Osteoblast (primary cell): ENCODE data around the gene CTDP1. TPM values are rescaled to one million over a fixed set of nuclear protein-coding genes. Genes with fewer than 3 reads are reported as not detected.

Source experiments
- DNase-seq: peaks from one replicate; pipeline ENCODE4 v3.0.0; 2011; ENCODE audit warnings: low spot score, mixed read lengths; ENCODE audit not compliant: insufficient read length; ENCODE audit errors: missing footprints
- H2AFZ ChIP-seq: 2 replicates; pipeline ENCODE4 v1.6.0; 2011; ENCODE audit warnings: mild to moderate bottlenecking, low read length
- H3K27ac ChIP-seq: 2 replicates; pipeline ENCODE4 v1.5.1; 2011; ENCODE audit warnings: mild to moderate bottlenecking, low read depth, low read length, moderate library complexity
- H3K27me3 ChIP-seq: 2 replicates; pipeline ENCODE4 v1.6.0; 2012; ENCODE audit warnings: mild to moderate bottlenecking, control low read depth, inconsistent platforms, low read length, moderate library complexity; ENCODE audit not compliant: insufficient read depth
- H3K36me3 ChIP-seq: 2 replicates; pipeline ENCODE4 v1.5.1; 2011; ENCODE audit warnings: mild to moderate bottlenecking, low read length, control low read depth, moderate library complexity; ENCODE audit not compliant: insufficient read depth
- H3K4me1 ChIP-seq: 2 replicates; pipeline ENCODE4 v1.5.1; 2011; ENCODE audit warnings: mild to moderate bottlenecking, low read length, control low read depth, moderate library complexity; ENCODE audit not compliant: insufficient read depth
- H3K4me2 ChIP-seq: 2 replicates; pipeline ENCODE4 v1.6.0; 2011; ENCODE audit warnings: mild to moderate bottlenecking, low read length; ENCODE audit not compliant: insufficient read depth
- H3K4me3 ChIP-seq: fragments of 200-600 bp; sonication (generic); 3 replicates; pipeline ENCODE4 v1.5.1; 2012; ENCODE audit warnings: mild to moderate bottlenecking, low read length, inconsistent platforms; ENCODE audit not compliant: insufficient read depth
- H3K79me2 ChIP-seq: 2 replicates; pipeline ENCODE4 v1.6.0; 2012; ENCODE audit warnings: mild to moderate bottlenecking, low read length, control low read depth, inconsistent platforms; ENCODE audit not compliant: insufficient read depth
- H3K9me3 ChIP-seq: 2 replicates; pipeline ENCODE4 v1.5.1; 2011; ENCODE audit warnings: low read depth, low read length, control low read depth
- H4K20me1 ChIP-seq: 2 replicates; pipeline ENCODE4 v1.6.0; 2012; ENCODE audit warnings: mild to moderate bottlenecking, low read length, control low read depth; ENCODE audit not compliant: insufficient read depth
- CTCF ChIP-seq: IDR thresholded peaks from 2 replicates; pipeline ENCODE4 v1.5.1; 2011; ENCODE audit warnings: mild to moderate bottlenecking, low read depth, low read length, moderate library complexity; ENCODE audit errors: extremely low read depth
- total RNA-seq: library from RNA; depleted of rRNA; stranded (reverse); fragments of >200 nt; gene quantifications from 2 replicates; pipeline ENCODE4 v1.2.3, GENCODE V29; 2012

The CTDP1 gene
- total RNA-seq, 1 donor = 26.8 TPM

- peak overlapping the region; percentile 27 for H3K4me3 ChIP-seq
- no peak for TF ChIP-seq CTCF
- no peak overlapping the region for H2AFZ ChIP-seq
- peaks cover 31% of the 10 kb centered on the region for H3K27me3 ChIP-seq
- H4K20me1 ChIP-seq = no peaks in the 10 kb centered on the region
- no peaks in the 10 kb centered on the region for H3K9me3 ChIP-seq
- peaks cover 19% of the 10 kb centered on the region for H3K4me1 ChIP-seq
- peak; percentile 55 for DNase-seq
- no peaks in the 10 kb centered on the region for H3K79me2 ChIP-seq
- H3K27ac ChIP-seq = peak overlapping the region; percentile 66
- H3K36me3 ChIP-seq = no peaks in the 10 kb centered on the region
- H3K4me2 ChIP-seq = peak overlapping the region; percentile 65
Observed at GRCh38 chr18:79792096-79792987, 112.7 kb downstream of the CTDP1 start.

GRCh38 chr18:79792988-79793355, 113.4 kb downstream of the CTDP1 start:
- Histone ChIP-seq H4K20me1 (no peaks in the 10 kb centered on the region), H2AFZ (no peak overlapping the region), H3K9me3 (no peaks in the 10 kb centered on the region), H3K36me3 (no peaks in the 10 kb centered on the region), H3K79me2 (no peaks in the 10 kb centered on the region), H3K27ac (no peak overlapping the region), H3K4me1 (peaks cover 19% of the 10 kb centered on the region), H3K4me3 (no peak overlapping the region), H3K4me2 (no peak overlapping the region), H3K27me3 (peaks cover 29% of the 10 kb centered on the region)
- no peak for DNase-seq
- TF ChIP-seq CTCF = no peak

- no peak for DNase-seq
- H3K4me3 ChIP-seq = no peak overlapping the region
- no peaks in the 10 kb centered on the region for H4K20me1 ChIP-seq
- peaks cover 19% of the 10 kb centered on the region for H3K4me1 ChIP-seq
- TF ChIP-seq CTCF = no peak
- H3K4me2 ChIP-seq = no peak overlapping the region
- H2AFZ ChIP-seq = no peak overlapping the region
- H3K9me3 ChIP-seq = no peaks in the 10 kb centered on the region
- no peaks in the 10 kb centered on the region for H3K79me2 ChIP-seq
- H3K27ac ChIP-seq = no peak overlapping the region
- H3K27me3 ChIP-seq = peaks cover 32% of the 10 kb centered on the region
- H3K36me3 ChIP-seq = no peaks in the 10 kb centered on the region
Observed at GRCh38 chr18:79794846-79795245, 115.2 kb downstream of the CTDP1 start.

- Histone ChIP-seq H2AFZ (no peak overlapping the region), H3K79me2 (no peaks in the 10 kb centered on the region), H3K36me3 (no peaks in the 10 kb centered on the region), H3K4me2 (no peak overlapping the region), H3K27me3 (peaks cover 38% of the 10 kb centered on the region), H3K27ac (no peak overlapping the region), H3K4me1 (peaks cover 19% of the 10 kb centered on the region), H3K4me3 (no peak overlapping the region), H3K9me3 (no peaks in the 10 kb centered on the region), H4K20me1 (no peaks in the 10 kb centered on the region)
- TF ChIP-seq CTCF = no peak
- DNase-seq = no peak
Observed at GRCh38 chr18:79795446-79795845, 115.8 kb downstream of the CTDP1 start.
